HepG2 (cell line): ENCODE measurements around the gene ZCCHC17. TPM values are rescaled to one million over a fixed set of nuclear protein-coding genes. Genes with fewer than 3 reads are reported as not detected.

Source experiments
- RARA ChIP-seq: IDR thresholded peaks from 2 replicates; pipeline ENCODE4 v1.6.1; 2016; ENCODE audit warnings: missing genetic modification reagents, missing compliant biosample characterization
- ZFX ChIP-seq: sonication (generic); formaldehyde crosslinking; IDR thresholded peaks from 2 replicates; pipeline ENCODE4 v1.4.0; 2020; ENCODE audit warnings: mild to moderate bottlenecking, low read depth, missing genetic modification reagents, moderate library complexity
- ZNF10 ChIP-seq: sonication (generic); formaldehyde crosslinking; IDR thresholded peaks from 2 replicates; pipeline ENCODE4 v1.4.0; 2020; ENCODE audit warnings: mild to moderate bottlenecking, low read depth, missing genetic modification reagents, borderline replicate concordance
- ZNF614 ChIP-seq: IDR thresholded peaks from 2 replicates; pipeline ENCODE4 v1.6.1; 2018; ENCODE audit warnings: missing biosample characterization, missing genetic modification reagents, inconsistent platforms, borderline replicate concordance
- ZNF670 ChIP-seq: sonication (generic); formaldehyde crosslinking; IDR thresholded peaks from 2 replicates; pipeline ENCODE4 v1.8.0; 2022; ENCODE audit warnings: mild to moderate bottlenecking, missing genetic modification reagents, borderline replicate concordance
- ZNF674 ChIP-seq: sonication (generic); formaldehyde crosslinking; IDR thresholded peaks from 2 replicates; pipeline ENCODE4 v1.5.0; 2020; ENCODE audit warnings: low read depth, mild to moderate bottlenecking, missing genetic modification reagents
- ZSCAN20 ChIP-seq: sonication (generic); formaldehyde crosslinking; IDR thresholded peaks from 2 replicates; pipeline ENCODE4 v1.4.0; 2020; ENCODE audit warnings: missing genetic modification reagents, mild to moderate bottlenecking, borderline replicate concordance
- polyA plus RNA-seq, 8 experiments: library from polyadenylated mRNA; depleted of rRNA in 3 of 8; stranded (reverse) in 7 of 8; unstranded in 1 of 8; fragments of >200 nt; fragmentation: Illumina TruSeq in 4 of 8; extraction: Trizol in 4 of 8; gene quantifications; 2 replicates each; pipeline versions ENCODE4 v1.2.1 to v1.2.3, GENCODE V29; 2011 to 2016; ENCODE audit warnings: low read depth in 4 of 8, missing spikeins in 1 of 8, mixed read lengths in 1 of 8; ENCODE audit not compliant: insufficient read depth in 1 of 8
- total RNA-seq, 5 experiments: library from RNA; depleted of rRNA; stranded (reverse); fragments of >200 nt; fragmentation: Illumina TruSeq; extraction: Trizol; gene quantifications; 2 replicates each; pipeline ENCODE4 v1.2.3, GENCODE V29; 2016; ENCODE audit warnings: low read depth in 1 of 5
- TF ChIP-seq, protein P1 (sequence below): sonication (generic); formaldehyde crosslinking; IDR thresholded peaks from 2 replicates; pipeline ENCODE4 v1.9.0; 2021; ENCODE audit warnings: mild to moderate bottlenecking, missing genetic modification reagents

The ZCCHC17 gene
- total and polyA plus RNA-seq, 2 of the 13 experiments (the other 11 are each of a cell fraction or from before 2014, with no cell fraction given) = 20.5 to 53.0 TPM

GRCh38 chr1:31344503-31344902, 47.7 kb downstream of the ZCCHC17 start (continued):
- TF ChIP-seq ZFX (CRISPR knock-in tag) (no peak), ZNF614 (CRISPR knock-in tag) (no peak), ZNF670 (CRISPR knock-in tag) (no peak), ZNF674 (no peak), RARA (no peak), ZNF10 (CRISPR knock-in tag) (no peak), ZSCAN20 (CRISPR knock-in tag) (no peak)
- TF ChIP-seq, protein P1, sequence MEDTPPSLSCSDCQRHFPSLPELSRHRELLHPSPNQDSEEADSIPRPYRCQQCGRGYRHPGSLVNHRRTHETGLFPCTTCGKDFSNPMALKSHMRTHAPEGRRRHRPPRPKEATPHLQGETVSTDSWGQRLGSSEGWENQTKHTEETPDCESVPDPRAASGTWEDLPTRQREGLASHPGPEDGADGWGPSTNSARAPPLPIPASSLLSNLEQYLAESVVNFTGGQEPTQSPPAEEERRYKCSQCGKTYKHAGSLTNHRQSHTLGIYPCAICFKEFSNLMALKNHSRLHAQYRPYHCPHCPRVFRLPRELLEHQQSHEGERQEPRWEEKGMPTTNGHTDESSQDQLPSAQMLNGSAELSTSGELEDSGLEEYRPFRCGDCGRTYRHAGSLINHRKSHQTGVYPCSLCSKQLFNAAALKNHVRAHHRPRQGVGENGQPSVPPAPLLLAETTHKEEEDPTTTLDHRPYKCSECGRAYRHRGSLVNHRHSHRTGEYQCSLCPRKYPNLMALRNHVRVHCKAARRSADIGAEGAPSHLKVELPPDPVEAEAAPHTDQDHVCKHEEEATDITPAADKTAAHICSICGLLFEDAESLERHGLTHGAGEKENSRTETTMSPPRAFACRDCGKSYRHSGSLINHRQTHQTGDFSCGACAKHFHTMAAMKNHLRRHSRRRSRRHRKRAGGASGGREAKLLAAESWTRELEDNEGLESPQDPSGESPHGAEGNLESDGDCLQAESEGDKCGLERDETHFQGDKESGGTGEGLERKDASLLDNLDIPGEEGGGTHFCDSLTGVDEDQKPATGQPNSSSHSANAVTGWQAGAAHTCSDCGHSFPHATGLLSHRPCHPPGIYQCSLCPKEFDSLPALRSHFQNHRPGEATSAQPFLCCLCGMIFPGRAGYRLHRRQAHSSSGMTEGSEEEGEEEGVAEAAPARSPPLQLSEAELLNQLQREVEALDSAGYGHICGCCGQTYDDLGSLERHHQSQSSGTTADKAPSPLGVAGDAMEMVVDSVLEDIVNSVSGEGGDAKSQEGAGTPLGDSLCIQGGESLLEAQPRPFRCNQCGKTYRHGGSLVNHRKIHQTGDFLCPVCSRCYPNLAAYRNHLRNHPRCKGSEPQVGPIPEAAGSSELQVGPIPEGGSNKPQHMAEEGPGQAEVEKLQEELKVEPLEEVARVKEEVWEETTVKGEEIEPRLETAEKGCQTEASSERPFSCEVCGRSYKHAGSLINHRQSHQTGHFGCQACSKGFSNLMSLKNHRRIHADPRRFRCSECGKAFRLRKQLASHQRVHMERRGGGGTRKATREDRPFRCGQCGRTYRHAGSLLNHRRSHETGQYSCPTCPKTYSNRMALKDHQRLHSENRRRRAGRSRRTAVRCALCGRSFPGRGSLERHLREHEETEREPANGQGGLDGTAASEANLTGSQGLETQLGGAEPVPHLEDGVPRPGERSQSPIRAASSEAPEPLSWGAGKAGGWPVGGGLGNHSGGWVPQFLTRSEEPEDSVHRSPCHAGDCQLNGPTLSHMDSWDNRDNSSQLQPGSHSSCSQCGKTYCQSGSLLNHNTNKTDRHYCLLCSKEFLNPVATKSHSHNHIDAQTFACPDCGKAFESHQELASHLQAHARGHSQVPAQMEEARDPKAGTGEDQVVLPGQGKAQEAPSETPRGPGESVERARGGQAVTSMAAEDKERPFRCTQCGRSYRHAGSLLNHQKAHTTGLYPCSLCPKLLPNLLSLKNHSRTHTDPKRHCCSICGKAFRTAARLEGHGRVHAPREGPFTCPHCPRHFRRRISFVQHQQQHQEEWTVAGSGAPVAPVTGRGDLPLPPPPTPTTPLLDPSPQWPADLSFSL (CRISPR knock-in tag) = no peak
